Measurements from ENCODE around the gene PIGH.
"Not testable (repeated sequence)": the region's sequence is repeated elsewhere in the genome, so short reads cannot be mapped to it uniquely, and the experiment has no call there.

PIGH gene

DNA sequence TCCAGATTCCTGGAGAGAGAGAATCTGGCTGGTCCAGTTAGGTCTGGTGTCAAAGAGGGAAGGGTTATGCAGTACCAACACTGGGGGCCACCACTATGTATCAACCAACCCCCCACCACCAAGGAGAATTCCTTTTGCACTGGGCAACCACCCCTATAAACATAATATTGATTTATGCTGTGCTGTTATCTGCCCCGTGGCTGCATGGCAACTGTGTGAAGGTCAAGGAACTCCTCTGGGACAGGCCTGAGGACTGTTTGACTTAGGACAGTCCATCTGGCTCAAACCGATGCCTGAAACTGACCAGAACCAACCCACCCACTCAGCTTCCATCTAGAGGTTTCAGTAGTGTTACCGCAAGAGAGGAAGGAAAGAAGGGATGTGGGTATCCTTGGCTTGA is 46.5 kb downstream of the PIGH start:
- TF ChIP-seq, protein P1, sequence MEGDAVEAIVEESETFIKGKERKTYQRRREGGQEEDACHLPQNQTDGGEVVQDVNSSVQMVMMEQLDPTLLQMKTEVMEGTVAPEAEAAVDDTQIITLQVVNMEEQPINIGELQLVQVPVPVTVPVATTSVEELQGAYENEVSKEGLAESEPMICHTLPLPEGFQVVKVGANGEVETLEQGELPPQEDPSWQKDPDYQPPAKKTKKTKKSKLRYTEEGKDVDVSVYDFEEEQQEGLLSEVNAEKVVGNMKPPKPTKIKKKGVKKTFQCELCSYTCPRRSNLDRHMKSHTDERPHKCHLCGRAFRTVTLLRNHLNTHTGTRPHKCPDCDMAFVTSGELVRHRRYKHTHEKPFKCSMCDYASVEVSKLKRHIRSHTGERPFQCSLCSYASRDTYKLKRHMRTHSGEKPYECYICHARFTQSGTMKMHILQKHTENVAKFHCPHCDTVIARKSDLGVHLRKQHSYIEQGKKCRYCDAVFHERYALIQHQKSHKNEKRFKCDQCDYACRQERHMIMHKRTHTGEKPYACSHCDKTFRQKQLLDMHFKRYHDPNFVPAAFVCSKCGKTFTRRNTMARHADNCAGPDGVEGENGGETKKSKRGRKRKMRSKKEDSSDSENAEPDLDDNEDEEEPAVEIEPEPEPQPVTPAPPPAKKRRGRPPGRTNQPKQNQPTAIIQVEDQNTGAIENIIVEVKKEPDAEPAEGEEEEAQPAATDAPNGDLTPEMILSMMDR (IDR thresholded peaks at IDR 0.05; ENCODE audit: low read depth, low read length, missing control alignments): no peak
- no peak overlapping the region for H3K4me3 ChIP-seq (ENCODE audit: low read depth, low read length)

DNA sequence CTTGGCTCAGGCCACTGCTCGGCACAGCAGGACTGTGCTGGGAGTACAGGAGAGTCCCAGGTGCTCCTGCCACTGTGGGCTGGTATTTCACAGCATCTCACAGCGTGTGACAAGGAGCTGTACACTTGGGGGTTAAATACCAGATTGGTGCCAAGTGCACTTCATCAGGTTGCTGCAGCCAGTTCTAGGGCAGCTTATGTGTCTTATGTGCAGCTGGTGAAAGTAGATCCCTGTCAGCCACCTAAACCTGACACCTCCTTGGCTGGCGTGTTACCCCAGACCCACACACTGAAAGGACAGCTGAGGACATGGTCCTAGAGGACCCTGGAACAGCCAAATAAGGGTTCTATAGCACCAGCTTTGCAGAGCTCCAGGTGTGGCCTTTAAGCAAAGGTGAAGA is 48.1 kb downstream of the PIGH start:
- H3K4me3 ChIP-seq (ENCODE audit: low read depth, low read length): no peak overlapping the region
- no peak for DNase-seq (ENCODE audit: low read depth)
- TF ChIP-seq, protein P1 (IDR thresholded peaks at IDR 0.05; ENCODE audit: low read depth, low read length, missing control alignments): no peak

More for the DNA sequence above, 46.5 kb downstream of the PIGH start:
- no peak for DNase-seq (ENCODE audit: low read depth)

DNA sequence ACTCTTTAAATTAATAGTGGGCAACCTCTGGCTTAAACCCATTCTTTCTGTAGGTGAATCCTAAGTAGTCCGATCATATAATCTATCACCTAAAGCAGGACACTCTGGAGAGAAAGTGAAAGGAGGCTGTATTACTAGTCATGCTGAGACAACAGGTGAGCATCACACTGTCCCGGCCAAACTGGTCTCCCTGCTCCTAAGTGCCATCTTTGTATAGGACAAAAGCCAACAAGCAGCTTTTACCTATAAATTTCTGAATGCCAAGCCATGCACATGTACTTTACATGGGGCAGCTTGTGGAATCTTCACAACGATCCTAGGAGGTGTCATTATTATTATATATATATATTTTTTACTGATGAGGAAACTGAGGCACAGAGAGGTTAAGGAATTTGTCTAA is 48.9 kb downstream of the PIGH start:
- TF ChIP-seq, protein P1 (IDR thresholded peaks at IDR 0.05; ENCODE audit: low read depth, low read length, missing control alignments): no peak
- no peak for DNase-seq (ENCODE audit: low read depth)
- H3K4me3 ChIP-seq (ENCODE audit: low read depth, low read length): no peak overlapping the region

DNA sequence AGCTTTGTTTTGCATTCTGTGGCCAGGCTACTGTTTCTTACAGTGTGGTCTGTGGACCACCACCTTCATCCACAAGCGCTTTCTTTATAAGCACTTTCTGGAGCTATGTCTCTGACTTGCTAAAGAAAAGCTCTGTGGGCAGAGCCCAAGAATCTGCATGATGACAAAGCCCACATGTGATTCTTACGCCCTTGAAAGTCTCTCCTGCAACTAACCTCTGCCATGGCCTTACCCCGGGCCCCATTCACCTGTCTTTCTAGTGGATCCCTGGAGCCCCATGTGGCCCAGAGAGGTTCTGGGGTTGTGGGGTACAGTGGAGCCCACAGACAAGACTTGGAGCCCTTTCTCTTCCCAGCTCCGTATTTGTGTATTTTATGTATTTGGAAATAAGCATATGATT is 50.3 kb downstream of the PIGH start:
- TF ChIP-seq, protein P1 (IDR thresholded peaks at IDR 0.05; ENCODE audit: low read depth, low read length, missing control alignments): no peak
- no peak overlapping the region for H3K4me3 ChIP-seq (ENCODE audit: low read depth, low read length)
- DNase-seq (ENCODE audit: low read depth): no peak

DNA sequence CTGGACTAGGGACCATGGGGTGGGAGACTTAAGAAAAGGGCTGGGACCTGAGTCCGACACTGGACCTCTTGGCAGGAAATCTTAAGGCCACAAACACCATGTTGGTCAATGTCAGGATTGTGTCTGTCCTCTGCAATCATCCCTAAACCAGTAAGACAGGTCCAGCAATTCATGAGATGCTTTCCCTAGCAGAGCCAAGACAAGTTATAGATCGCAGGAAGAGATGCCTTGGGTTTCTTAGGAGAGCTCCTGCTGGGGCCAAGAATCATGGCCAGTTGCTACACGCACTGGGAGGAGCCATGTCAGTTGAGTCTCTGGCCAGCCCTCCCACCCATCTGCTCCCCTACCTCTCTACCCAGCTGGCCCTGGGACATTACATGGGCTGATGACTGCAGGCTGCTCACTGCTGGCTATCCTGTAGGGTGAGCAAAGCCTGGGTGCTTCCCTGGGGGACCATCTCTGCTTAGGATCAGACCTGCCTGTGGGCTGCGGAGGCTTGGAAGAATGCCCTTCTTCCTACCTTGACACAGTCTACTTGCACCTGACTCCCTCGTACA is 52.8 kb downstream of the PIGH start:
- H3K4me3 ChIP-seq (ENCODE audit: low read depth, low read length): no peak overlapping the region
- TF ChIP-seq, protein P1 (IDR thresholded peaks at IDR 0.05; ENCODE audit: low read depth, low read length, missing control alignments): no peak
- DNase-seq (ENCODE audit: low read depth): no peak

DNA sequence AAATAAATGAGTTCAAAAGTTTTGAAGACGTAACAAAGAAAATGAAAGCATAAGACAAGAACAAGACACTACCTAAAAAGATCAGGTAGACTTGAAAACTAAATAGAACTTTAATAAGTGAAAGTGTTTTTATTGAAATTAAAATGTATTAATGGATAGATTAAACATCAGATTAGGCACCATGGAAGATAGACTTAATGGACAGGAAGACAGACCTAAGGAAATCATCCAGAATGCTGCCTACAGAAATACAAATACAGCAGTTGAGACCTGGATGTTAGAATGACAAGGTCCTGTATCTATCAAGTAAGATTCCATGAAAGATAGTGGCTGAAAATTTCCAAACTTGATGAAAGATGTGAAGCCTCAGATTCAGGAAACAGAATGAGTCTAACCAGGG is 55.5 kb downstream of the PIGH start:
- no peak overlapping the region for H3K4me3 ChIP-seq (ENCODE audit: low read depth, low read length)
- TF ChIP-seq, protein P1 (IDR thresholded peaks at IDR 0.05; ENCODE audit: low read depth, low read length, missing control alignments): no peak
- DNase-seq (ENCODE audit: low read depth): no peak

DNA sequence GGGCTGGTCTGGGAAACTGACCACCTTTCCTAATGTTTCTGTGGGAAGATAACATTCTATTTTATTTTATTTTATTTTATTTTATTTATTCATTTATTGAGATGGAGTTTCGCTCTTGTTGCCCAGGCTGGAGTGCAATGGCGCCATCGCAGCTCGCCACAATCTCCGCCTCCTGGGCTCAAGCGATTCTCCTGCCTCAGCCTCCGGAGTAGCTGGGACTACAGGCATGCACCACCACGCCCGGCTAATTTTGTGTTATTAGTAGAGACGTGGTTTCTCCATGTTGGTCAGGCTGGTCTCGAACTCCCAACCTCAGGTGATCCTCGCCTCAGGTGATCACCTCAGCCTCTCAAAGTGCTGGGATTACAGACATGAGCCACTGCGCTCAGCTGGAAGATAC is 57.4 kb downstream of the PIGH start:
- H3K4me3 ChIP-seq (ENCODE audit: low read depth, low read length); DNase-seq (ENCODE audit: low read depth): not testable (repeated sequence)
